HG02571 (cell line): Measurements from ENCODE around the gene TRAF3IP3.
A peak's percentile ranks its signal among the peaks of the same experiment; 100 is the strongest.

ENCODE experiments used
- ATAC-seq: cut with Tn5 transposase; IDR thresholded peaks from one replicate; pipeline ENCODE4 v1.9.1; 2021; ENCODE audit warnings: mild to moderate bottlenecking, moderate library complexity; ENCODE audit not compliant: unreplicated experiment

Gene TRAF3IP3

DNA sequence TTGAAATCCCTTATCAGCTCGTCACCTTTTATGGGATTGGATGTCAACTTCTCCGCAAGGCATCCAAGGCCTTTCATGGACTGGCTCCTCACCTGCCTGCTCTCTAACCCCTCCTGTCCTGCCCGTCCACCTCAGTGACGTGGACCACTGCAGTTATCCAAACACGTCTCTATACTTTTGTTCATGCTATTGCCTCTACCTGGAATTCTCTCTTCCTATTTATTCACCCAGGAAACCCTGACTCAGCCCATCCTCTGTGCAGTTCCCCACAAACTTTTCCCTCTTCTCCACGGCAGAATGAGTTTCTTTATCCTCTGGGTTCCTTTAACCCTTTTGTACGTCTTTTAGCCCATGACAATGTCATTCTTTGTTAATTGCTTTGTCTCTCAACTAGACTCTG is 66.9 kb downstream of the TRAF3IP3 start:
- no peak for ATAC-seq

- ATAC-seq: no peak
These were observed 67.5 kb downstream of the TRAF3IP3 start for GRCh38 chr1:209823143-209824041.

GRCh38 chr1:209825591-209826434 is 70.0 kb downstream of the TRAF3IP3 start:
- ATAC-seq: no peak

GRCh38 chr1:209827384-209828262 is 71.8 kb downstream of the TRAF3IP3 start, which contains the start of gene UTP25:
TSS of gene UTP25 (plus strand) at chr1:209827972. CDS start at chr1:209828064, 92 bp downstream.
- peak; percentile 91 for ATAC-seq

DNA sequence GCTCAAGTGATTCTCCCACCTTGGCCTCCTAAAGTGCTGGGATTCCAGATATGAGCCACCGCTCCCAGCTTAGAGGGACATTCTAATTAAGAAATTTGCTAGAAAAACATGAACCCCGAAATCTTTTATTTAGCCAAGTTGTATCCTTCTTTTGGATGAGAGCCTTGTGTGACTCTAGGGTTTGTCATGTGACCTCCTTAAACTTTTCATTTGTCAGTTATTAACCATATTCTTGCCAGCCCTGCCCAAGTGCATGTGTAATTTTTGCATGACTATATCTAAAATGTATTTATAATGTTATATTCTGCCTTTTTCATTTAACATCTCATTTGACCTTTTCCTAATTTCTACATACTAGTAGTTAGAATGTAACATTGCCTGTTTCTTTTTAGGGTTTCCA is 73.9 kb downstream of the TRAF3IP3 start:
- no peak for ATAC-seq

DNA sequence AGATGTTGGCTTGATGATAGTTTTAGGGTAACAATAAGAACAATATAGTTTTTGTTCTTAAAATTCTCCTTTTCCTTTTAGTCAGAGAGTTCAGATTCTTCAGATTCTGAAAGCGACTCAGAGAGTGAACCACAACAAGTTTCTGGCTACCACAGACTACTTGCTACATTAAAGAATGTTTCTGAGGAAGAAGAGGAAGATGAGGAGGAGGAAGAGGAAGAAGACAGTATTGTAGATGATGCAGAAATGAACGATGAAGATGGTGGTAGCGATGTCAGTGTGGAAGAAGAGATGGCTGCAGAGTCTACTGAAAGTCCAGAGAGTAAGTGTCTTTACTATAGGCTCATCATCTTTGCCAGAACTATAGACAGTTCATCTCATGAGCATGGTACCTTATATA is 74.9 kb downstream of the TRAF3IP3 start:
- ATAC-seq: no peak

DNA sequence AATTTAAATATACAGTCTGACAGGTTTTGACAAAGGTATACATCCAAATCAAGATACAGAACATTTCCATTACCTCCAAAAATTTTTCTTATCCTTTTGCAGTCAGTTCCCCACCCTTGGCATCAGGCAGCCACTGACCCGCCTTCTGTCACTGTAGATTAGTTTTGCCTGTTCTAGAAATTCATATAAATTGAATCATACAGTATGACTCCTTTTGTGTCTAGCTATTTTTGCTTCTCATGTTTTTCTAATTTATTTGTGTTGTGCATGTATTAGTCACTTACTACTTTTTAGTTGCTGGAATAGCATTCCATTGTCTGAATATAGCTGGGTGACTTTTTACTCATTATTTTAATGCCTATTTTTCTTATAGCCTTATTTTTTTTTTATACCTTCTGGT is 75.8 kb downstream of the TRAF3IP3 start:
- no peak for ATAC-seq
